HG03095 (cell line): ENCODE results near the gene PAX5.

ENCODE experiments used
- ATAC-seq: cut with Tn5 transposase; IDR thresholded peaks from one replicate; pipeline ENCODE4 v1.9.1; 2021; ENCODE audit warnings: moderate library complexity; ENCODE audit not compliant: unreplicated experiment

Gene PAX5

DNA sequence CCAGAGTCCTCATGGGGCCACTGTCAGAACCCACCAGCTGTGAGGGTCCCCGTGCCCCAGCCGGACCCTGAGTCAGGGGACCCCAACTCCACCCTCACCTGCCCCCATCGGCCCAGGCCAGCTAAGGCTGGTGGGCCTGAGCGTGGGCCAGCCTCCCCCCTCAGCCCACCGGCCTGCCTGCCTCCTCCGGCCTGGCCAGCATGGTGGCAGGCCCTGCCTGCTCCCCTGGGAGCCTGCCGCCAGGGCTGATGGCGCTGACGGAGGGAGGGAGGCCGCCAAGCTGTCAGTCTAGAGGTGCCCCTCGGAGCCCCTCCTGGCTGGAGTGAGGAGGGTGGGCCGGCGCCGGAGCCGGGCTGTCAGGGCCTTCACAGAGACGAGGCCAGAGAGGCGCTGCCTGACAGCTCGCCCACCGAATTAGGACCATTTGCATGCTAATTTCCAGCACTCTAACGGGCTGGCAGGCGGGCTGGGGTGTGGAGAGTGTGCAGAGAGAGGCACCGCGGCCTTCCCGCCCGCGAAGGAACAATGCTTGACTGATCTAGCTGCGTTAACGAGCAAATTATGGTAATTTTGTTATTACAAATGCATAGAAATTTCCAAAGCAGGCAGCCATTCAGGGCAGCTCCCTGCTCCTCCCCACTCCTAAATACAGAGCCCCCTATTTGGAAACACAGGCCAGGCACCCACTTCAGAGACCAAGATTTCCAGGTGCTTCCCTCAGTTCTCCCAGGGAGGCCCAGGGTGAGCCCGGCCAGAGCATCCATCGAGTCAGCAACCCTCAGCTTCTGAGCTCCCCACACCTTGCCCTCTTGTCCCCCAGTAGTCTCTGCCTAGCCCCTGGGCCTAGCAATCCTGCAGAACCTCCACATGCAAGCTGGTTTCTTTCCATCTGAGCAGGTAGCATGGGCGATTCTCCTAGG is 169.3 kb downstream of the PAX5 start:
- no peak for ATAC-seq

DNA sequence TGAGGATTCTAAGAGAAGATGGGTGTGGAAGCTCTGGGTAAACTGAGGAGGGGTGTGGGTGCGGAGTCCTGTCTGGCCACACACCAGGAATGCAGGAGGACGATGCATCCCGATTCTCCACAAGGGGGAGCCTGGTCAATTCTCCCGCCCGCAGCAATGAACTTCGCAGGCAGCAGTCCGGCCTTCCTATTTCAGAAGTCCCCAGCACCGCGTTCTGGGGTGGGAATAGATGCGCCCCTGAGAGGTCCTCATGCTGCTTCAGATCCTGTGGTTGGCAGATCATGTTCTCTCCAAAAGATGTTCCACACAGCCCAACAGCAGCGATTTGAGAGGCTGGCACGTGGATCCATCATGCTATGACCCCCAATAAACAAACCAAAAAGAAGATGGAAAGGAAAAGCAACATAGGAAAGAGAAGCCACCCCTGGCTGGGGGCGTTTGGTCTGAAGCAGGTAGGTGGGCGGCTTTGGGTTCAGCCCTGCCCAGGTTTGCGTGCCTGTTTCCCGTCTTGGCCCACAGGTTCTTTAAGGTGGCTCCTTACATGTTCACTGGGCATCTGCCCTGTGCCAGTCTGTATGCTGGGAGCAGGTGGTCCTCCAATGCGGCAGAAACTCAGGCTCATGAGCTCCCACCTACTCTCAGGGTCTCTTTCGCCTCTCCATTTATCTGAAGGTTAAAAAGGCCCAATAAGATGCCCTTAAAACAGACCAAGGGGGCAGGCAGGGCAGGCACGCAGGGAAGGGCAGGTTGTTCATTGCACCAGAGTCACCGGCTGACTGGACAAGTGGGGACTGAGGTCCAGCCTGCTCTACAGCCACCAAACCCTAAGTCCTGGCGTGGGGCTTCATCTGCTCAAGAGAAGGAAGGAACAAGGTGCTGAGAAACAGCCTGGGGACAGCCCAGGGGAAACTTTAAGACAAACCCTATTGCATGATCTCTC is 171.6 kb downstream of the PAX5 start:
- no peak for ATAC-seq

DNA sequence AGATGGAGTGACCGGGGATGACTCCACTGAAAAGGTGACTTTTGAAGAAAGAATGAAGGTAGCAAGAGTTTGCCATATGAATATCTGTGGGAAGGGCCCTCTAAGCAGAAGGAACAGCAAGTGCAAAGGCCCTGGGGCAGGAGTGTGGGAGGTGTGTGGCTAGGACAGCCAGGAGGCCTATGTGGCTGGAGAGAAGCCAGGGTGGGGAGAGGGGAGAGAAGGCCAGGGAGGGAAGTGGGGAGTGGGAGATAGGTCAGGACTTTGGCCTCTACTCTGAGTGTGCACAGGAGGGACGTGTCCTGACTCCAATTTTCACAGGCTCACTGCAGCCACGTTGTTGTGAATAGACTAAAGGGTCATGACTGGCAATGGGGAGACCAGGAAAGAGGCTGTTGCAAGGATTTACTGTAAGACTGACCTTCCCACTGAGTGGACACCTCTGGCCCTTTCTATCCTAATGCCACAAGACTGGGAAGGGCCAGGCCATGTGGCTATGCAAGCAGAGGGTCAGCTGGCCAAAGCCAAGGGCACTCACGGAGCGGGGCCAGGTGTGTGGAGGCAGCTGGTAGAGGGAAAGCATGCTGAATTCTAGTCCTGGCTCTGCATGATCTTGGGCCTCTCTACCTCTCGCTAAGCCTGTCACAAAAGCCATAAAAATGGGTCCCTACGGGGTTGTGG is 172.4 kb downstream of the PAX5 start:
- no peak for ATAC-seq

GRCh38 chr9:36858805-36859375 is 175.2 kb downstream of the PAX5 start:
- no peak for ATAC-seq

DNA sequence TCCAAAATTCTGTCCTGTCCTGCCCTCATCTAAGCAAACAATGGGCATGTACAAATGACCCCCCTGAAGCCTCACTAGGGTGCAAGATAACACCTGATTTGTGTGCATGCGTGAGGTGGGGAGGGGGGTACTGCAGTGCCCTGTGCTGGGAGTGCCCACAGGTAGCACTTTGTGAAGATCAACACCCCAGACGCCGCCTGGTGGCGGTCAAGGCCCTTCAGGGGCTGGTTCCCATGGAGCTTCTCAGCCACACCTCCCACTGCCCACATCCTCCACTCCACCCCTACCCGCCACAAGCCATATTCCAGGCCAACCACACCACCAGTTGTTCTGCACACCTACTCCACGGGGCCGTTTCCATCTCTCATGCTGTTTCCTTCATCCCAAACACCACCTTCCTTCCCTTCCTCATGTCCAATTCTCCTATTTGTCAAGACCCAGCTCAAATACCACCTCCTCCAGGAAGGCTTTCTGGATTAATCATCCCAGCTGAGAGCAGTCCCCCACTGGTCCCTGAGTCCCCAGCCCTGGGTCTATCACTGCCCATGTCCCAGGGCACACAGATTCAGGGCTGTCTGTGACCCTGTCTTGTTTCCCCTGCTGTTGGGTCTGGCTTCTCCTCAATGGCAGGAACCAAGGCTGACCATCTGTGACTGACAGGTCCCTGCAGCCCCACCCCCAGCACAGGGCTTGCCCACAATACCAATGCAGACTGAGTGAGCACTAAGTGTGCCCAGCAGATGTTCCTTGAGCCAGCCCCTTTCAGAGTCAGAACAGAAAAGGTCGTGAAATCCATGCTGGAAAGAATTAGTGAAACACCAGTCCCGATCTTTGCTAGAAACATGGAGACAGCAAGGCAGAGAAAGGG is 178.4 kb downstream of the PAX5 start:
- no peak for ATAC-seq

DNA sequence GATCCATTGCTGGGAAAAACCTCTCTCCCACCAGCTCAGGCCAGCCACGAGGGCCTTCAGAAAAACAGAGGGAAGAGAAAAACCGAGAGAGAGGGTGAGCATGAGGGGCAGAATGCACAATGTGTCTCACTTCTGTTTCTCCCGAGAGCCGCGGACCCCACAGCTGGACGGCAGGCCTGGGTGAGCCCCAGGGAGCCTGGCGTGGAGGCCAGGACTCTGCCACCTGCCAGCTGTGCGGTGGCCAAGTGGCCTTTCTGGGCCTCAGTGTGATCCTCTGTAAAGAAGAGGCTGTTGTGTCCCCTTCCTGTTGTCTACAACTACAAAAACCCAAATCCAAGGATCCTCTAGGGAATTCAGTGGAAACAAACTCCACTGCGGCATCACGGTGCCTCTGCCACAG is 179.3 kb downstream of the PAX5 start:
- no peak for ATAC-seq

- ATAC-seq, result no peak
These were observed 180.0 kb downstream of the PAX5 start for GRCh38 chr9:36854034-36854433.

DNA sequence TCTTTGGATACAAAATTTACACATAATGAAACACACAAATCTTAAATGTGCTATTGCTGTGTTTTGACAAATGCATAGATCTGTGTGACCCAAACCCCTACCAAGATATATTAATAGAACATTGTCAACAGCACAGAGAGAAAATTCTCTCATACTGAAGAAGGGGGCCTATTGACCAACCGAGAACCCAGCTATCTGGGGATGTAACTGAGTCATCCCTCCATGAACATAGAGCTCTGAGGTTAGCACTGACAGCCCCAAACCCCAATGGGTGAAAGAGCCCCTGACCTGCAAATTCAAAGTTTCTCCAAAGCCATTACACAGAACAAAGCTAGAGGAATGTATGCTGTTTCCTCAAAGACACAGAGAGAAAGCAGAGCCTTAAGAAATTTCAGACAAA is 180.8 kb downstream of the PAX5 start:
- no peak for ATAC-seq

GRCh38 chr9:36849943-36850342 is 184.1 kb downstream of the PAX5 start:
- no peak for ATAC-seq

DNA sequence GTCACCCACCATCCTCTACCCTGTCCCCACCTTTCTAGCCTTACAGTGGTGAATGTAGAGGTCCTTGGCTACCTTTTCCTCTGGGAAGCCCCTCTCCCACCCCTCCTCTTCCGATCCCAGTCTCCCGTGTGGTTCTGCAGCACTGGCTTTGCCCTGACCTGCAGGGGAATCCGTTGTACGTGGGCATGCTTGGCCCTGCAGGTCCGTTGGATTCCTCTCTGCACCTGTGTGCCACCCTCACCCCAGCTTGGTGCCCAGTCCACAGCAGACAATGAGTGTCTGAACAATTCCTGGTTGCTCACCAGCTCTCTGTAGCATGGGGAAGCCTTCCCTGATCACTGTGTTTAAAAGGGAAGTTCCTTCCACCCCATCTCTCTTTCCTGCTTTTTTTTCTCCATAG is 185.1 kb downstream of the PAX5 start:
- ATAC-seq, result no peak

DNA sequence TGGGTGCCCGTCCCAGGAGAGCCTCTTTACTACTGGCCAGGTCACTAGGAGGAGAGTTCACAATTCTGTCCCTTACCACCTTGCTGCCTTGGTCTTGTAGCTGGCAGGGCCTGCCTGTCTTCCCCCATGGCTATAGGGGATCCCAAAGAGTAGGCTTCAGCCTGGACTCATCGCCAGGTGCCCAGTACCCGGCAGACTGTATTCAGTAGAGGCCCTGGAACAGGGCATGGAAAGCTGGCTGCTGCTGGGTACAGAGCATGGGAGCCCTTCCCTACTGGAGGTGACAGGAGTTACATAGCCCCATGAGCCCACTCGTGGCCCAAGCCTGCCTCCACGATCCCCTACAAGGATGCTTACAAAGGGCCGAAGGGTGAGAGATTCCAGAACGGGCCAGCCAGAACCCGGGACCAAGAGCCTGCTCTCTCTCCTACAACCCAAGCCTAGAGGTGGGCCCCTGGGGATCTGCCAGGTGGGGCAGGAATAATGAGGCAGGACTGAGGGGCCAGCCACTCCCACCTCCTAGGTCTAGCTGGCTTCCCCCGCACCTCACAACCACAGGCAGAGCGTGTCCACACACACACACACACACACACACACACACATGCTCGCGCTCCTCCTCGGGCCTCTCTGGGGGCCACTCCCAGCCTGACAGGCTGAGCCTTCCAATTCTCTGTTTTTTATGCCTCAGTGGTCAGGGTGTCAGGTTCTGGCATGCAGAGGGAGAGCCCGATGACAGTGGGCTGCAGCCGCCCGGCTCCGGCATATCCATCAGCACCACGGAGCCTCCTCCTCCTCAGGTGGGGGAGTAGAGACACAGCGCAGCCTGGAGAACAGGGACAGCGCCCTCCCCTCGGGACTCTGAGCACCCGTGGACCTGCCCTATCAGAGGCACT is 186.0 kb downstream of the PAX5 start:
- no peak for ATAC-seq

DNA sequence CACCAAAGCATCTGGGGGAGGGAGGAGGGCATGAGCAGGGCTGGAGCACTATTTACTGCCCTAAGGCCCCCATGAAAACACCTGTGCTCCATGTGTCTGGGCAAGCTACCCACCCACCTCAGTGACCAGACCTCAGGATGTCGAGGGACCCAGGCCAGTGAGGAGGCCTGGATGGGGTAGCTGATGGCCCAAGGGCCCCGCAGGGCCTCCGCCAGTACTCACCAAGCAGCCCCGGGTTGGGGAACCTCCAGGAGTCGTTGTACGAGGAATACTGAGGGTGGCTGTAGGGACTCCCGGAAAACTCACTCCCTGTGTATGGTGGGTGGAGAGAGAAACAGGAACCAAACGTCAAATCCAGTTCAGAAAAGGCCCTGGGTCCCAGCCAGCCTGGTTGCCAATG is 187.4 kb downstream of the PAX5 start:
- ATAC-seq, result no peak

GRCh38 chr9:36845844-36846243 is 188.2 kb downstream of the PAX5 start:
- ATAC-seq, result no peak

DNA sequence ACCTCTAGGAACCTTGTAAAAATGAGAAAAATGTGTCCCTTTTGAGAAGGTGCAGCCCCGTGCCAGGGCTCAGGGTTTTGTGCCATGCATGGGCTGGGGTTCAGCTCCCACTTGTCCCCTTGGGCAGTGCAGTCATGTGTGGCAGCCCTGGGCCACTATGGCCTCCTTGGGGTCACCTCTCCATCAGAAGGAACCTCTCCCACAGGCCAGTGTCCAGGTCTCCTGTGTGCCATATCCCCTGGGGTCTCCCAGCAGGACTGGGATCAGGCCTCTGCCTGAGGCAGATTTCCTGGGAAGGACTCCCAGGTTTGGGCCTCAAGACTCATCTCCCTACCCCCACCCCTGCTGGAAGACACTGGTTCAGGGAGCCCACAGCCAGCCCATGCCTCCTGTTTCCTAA is 189.1 kb downstream of the PAX5 start:
- no peak for ATAC-seq

DNA sequence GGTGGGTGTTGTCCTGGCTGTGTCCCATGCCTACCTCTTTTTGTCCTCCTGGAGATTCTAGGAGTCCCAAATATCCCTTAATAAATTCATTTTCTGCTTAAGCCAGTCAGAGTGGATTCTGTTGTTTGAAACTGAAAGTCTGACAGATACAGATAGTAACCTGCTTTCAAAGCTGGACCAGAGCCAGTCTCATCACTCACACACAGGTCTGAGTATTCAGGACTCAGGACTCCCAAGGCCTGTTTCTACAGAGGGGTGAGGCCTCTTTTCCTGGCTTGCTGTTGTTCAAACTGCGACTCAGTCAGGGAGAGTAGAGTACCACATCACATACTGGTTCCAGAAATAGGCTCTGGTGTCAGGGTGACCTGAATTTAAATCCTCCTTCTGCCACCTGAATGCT is 190.1 kb downstream of the PAX5 start:
- no peak for ATAC-seq

- ATAC-seq, result no peak
These were observed 191.2 kb downstream of the PAX5 start for GRCh38 chr9:36842560-36843530.

DNA sequence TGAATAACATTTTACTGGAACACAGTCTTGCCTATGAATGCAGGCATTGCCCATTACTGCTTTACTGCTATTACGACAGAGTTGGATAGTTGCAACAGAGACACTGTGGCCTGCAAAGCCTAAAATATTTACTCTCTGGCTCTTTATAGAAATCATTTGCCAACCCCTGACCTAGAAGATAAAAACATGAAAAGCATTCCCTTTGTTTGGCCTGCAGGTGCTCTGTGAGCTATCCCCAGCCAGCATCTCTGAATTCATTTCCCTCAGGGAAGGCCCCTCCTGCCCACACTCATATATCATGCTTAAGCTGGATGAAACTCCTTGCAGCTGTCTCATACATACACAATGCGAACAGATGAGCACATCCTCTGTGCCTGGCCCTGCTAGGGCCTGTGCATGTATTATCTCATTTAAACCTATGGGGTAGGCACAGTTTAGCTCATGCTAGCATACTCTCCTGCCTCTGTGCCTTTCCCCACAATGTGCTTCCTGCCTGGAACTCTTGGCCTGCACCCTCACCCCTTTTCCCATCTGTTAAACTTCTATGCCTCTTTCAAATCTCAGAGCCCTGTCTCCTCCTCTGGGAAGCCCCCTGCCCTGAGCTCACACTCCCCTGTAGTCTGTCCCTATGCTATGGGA is 193.1 kb downstream of the PAX5 start:
- no peak for ATAC-seq
